ENCODE measurements around the gene NOSTRIN.
A peak's percentile ranks its signal among the peaks of the same experiment; 100 is the strongest.
"Not testable (repeated sequence)": the region's sequence is repeated elsewhere in the genome, so short reads cannot be mapped to it uniquely, and the experiment has no call there.

Gene NOSTRIN, protein sequence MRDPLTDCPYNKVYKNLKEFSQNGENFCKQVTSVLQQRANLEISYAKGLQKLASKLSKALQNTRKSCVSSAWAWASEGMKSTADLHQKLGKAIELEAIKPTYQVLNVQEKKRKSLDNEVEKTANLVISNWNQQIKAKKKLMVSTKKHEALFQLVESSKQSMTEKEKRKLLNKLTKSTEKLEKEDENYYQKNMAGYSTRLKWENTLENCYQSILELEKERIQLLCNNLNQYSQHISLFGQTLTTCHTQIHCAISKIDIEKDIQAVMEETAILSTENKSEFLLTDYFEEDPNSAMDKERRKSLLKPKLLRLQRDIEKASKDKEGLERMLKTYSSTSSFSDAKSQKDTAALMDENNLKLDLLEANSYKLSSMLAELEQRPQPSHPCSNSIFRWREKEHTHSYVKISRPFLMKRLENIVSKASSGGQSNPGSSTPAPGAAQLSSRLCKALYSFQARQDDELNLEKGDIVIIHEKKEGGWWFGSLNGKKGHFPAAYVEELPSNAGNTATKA

DNA sequence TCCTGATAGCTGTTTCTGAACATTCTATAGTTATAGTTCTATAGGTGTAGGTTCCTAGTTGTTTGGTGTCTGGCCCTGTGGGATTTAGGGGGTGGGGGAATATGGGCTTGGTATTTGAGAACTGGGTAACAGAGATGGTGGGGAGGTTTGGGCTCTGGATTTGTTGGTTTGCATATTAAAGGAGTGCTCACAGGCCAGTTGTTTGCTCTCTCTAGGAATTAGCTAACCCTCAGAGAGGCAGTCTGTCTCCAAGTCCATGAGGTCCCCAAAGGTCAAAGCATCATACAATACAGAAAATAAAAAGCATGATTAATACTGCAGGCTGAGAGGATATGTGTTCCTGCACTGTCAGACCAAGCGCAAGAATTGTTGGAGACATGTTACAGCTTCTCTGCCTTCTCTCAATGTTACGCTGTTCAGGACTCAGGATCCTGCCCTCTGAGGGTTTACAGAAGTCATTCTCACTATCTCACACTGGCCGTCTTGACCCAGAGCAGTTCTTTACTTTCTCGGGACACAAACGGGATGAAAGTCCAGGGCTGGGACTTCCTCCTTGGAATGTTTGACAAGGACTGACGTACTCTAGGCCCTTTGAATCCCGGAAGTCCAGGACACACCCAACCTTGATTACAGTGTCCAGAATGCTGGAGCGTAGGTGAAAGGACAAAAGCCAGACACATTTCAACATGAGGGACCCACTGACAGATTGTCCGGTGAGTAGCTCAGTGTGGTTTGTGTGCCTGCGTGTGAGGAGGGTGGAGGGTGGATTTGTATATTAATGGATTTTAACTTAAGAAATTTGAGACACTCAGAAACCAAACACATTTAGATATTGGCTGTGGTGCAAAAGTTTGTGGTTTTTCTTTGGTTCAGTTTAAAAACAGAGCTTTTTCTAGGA, at the start of gene NOSTRIN:
TSS of gene NOSTRIN (plus strand) at position 677 of the 898 bp plus-strand sequence. CDS start at position 687, 10 bp downstream.
- DNase-seq (ENCODE audit: low read depth in 2 of 3, low spot score in 2 of 3) = no peak

- DNase-seq (ENCODE audit: low read depth in 2 of 3, low spot score in 2 of 3) = no peak
These were observed 48.6 kb upstream of the NOSTRIN start for GRCh38 chr2:168753765-168754329.

DNA sequence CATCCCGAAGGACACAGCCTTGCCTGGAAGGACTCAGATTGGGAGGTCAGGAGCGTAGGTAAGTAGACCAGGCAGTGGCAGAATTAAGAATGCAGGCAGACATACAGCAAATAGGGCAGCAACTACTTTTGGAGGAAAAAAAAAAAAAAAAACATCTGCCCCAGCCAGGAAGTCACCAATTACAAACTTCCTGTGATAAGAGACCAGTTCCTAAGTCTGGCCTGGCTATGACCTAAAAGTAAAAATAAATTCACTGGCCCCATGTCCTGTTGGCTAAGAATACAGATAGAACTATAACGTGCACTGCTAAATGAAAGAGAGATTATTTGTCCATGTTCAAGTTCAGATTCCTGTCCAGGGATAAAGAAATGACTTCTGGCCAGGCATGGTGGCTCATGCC, 45.2 kb upstream of the NOSTRIN start:
- no peak for DNase-seq (ENCODE audit: low read depth in 2 of 3, low spot score in 2 of 3)

DNA sequence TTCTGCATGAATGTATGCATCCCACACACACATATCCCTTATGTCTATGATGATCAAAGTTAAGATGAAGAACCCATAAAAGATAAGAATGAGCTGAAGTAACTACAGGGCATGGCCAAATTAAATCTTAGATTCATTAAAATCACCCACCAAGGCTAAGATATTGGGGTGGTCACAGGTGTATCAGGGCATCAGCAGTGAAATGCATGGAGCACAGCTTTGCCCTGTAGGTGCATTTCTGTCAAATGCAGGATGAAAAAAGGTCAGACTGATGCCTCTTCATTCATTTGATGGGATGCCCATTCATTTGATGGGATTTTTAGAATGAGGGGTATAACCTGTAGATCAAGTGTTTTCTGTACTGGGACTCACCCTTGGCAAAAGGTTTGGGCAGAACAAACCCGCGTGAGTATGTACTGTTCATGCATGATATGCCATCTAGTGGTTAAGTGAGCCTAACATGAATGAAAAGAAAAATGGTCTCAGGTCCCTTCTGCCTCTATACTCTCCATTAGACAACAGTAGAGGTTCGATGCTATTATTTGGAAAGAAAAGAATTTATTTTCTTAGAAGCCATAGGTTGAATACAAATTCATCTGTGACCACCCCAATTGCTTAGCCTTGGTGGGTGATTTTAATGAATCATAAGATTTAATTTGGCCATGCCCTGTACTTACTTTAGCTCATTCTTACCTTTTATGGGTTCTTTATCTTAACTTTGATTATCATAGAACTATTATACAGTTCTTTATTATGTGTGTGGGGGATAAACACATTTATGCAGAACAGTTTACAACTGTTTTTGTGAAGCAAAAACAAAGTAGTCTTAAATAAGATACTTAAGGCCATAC, 43.2 kb upstream of the NOSTRIN start:
- DNase-seq (ENCODE audit: low read depth in 2 of 3, low spot score in 2 of 3) = no peak

DNA sequence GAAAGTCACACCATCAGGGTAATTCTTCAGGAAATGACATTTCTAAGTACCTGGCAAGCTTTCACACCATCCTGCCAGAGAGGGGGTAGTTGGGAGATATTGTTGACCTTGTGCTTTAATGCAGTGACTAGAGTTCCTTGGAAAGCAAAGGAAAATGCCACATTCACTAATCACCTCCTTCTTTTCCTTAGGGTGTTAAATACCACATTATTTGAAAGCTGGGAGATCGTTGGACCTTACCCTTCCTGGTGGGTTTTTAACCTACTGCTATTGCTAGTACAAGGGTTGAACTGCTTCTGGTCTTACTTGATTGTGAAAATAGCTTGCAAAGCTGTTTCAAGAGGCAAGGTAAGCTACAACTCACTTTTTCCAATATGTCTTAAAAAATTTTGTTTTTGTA, 37.0 kb upstream of the NOSTRIN start:
- no peak for DNase-seq (ENCODE audit: low read depth in 2 of 3, low spot score in 2 of 3)

- no peak for DNase-seq (ENCODE audit: low read depth in 2 of 3, low spot score in 2 of 3)
These were observed 35.8 kb upstream of the NOSTRIN start for GRCh38 chr2:168766600-168766999.

- DNase-seq (ENCODE audit: low read depth in 2 of 3, low spot score in 2 of 3) = no peak
These were observed 35.2 kb upstream of the NOSTRIN start for GRCh38 chr2:168767258-168767657.

DNA sequence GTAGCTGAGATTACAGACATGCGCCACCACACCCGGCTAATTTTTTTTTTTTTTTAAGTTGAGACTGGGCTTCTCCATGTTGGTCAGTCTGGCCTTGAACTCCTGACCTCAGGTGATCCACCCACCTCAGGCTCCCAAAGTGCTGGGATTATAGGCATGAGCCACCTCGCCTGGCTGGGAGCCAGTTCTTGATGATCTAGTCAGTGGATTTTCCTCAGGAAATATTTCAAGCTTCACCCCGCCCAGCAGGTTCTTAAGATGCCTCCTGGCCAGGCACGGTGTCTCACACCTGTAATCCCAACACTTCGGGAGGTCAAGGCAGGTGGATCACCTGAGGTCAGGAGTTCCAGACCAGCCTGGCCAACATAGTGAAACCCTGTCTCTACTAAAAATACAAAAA, 34.1 kb upstream of the NOSTRIN start:
- DNase-seq (ENCODE audit: low read depth in 2 of 3, low spot score in 2 of 3) = not testable (repeated sequence)

- DNase-seq (ENCODE audit: low read depth in 2 of 3, low spot score in 2 of 3) = no peak
These were observed 31.6 kb upstream of the NOSTRIN start for GRCh38 chr2:168770796-168771195.

- no peak for DNase-seq (ENCODE audit: low read depth in 2 of 3, low spot score in 2 of 3)
These were observed 29.7 kb upstream of the NOSTRIN start for GRCh38 chr2:168772704-168773103.

GRCh38 chr2:168773128-168773527, 29.3 kb upstream of the NOSTRIN start:
- no peak for DNase-seq (ENCODE audit: low read depth in 2 of 3, low spot score in 2 of 3)

DNA sequence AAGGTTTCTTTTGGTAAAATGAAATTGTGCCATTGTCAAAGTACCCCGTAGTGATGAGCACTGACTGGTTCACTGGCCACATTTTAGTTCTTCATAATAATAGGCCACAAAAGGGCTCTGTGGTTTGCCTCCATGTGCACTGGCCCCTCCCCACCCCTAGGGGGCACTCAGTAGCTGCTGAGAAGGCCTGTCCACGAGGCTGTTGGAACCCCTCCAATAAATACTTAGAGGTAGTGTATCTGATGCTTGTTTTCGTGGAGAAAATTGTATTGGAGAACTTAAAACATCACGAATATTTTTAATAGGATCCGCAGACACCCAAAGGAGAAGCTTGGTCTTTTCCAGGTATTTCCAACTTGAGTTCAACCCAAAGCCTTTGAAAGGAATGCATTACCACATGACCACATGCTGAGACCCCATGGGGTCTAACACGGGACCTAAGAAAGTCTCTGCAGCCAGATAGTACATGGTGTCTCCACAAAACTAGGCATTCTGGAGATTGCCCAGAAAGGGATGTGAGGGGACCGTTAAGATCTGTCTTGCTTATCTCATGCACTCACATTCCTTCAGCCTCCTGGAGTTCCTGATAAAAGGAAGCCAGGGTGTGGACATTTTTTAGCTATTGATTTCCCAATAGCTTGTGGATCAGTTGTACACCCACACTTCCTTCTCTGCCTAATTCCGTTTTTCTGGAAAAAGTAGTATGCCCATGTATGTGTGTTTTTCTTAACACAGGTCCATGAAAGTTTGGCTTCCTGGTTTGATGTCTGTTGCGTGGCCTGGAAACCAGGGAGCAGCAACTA, 28.5 kb upstream of the NOSTRIN start:
- peak in 1 of 3 experiments; percentile 10 for DNase-seq (ENCODE audit: low read depth in 2 of 3, low spot score in 2 of 3)

DNA sequence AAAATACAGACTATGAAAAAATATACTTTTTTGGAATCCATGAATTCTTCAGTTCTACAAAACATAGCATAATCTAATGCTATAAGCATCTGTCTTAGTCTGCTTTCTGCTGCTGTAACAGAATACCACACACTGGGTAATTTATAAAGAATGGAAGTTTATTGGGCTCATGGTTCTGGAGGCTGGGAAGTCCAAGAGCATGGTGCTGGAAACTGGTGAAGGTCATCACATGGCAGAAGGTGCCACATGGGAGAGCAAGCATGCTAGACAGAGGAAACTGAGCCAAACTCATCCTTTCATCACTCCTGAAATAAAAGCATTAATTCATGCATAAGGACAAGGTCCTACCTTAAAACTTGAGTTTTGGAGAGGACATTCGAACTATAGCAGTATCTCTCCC, 26.6 kb upstream of the NOSTRIN start:
- no peak for DNase-seq (ENCODE audit: low read depth in 2 of 3, low spot score in 2 of 3)

GRCh38 chr2:168780669-168781071, 21.8 kb upstream of the NOSTRIN start:
- DNase-seq (ENCODE audit: low read depth in 2 of 3, low spot score in 2 of 3) = no peak

DNA sequence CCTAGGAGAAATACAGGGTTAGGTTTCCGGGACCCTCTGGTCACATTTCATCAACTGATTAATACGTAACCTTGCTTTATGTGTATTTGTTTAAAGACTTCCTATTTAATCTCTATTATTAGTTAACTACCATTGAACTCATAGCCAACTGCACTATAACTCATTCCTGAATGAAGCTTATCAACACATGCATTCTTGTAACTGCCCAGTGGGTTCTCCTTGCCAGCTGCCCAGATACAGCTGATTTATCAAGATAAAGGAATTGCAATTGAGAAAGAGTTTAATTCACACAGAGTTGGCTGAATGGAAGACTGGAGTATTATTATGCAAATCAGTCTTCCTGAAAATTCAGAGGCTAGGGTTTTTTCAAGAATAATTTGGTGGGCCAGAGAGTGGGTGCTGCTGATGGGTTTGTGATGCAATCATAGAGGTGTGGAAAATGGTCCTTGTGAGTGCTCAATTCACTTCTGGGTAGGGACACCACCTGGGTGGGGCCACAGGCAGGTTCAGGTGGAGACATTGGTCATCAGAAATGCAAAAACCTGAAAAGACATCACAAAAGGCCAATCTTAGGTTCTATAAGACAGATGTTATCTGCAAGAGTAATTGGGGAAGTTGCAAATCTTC, 21.1 kb upstream of the NOSTRIN start:
- no peak for DNase-seq (ENCODE audit: low read depth in 2 of 3, low spot score in 2 of 3)

GRCh38 chr2:168782271-168782670, 20.2 kb upstream of the NOSTRIN start:
- no peak for DNase-seq (ENCODE audit: low read depth in 2 of 3, low spot score in 2 of 3)

DNA sequence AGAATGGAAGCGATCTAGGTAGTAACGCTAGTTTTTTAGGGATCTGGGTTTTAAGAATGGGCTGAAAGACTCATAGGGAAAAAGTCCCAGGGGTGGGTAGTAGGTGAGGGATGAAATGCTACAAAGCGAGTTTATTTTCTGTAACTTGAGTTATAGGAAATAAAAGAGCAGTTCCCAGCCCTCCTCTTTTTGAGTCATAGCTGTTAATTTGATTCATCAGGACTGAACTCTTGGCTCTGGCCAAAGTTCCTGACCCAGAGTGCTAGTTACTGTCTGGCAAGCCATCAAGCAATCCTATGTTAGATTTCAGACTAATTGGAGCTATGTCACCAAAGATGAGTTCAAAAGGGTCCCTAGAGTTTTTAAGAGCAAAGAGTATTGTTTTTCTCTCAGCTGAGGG, 17.4 kb upstream of the NOSTRIN start:
- no peak for DNase-seq (ENCODE audit: low read depth in 2 of 3, low spot score in 2 of 3)

DNA sequence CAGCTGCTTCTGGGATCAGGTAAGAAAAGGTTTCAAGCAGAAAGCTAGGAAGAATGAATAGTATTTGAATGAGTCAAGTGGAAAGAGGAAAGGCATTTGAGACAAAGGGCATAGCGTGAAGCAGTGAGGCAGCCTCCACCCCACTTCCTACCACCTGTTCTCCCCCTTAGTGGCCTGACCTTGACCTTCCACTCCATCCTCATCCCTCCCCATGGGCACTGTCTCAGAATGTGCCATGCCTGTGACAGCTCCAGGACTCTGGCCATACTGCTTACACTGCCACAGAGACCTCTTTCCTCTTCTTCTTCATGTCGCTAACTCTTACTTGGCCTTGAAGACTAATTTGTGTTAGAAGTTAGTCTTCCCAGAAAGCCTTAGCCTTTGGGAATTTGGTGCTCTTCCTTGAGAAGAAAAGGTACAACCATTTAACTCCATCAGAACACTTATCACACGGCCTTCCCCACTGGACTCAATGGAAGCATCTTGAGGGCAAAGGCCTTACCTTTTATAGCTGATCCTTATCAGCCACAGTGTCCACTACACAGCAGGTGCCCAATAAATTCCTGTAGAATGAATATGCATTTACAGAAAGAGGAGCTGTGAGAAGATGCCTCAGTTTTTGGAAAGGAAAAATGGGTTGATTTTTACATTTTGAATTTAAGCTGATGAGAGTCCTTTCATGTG, 15.2 kb upstream of the NOSTRIN start:
- DNase-seq (ENCODE audit: low read depth in 2 of 3, low spot score in 2 of 3) = no peak
